Gastrocnemius medialis (tissue), 4 donors: Measurements from ENCODE around the gene LRRC3C. TPM values are rescaled to one million over a fixed set of nuclear protein-coding genes. Genes with fewer than 3 reads are reported as not detected.

Experiments
- ATAC-seq, 2 donors: fragments of 150-250 bp; one replicate each; pipeline ENCODE4 v1.9.1; 2016
- DNase-seq, 2 donors: peaks; one replicate each; pipeline ENCODE4 v3.0.0-alpha.2; 2019
- H3K27ac ChIP-seq, 4 donors: fragments of 200-600 bp; sonication (generic); 1 replicate in 1 of 4; 2 replicates in 3 of 4; pipeline ENCODE4 v1.5.1; 2016 to 2018; ENCODE audit warnings: mild to moderate bottlenecking in 2 of 4, moderate library complexity in 1 of 4
- H3K27me3 ChIP-seq, 3 donors: fragments of 200-600 bp; sonication (generic) in 2 of 3; 1 replicate in 1 of 3; 2 replicates in 2 of 3; pipeline versions ENCODE4 v1.5.1 to v1.6.0; 2016 to 2019; ENCODE audit warnings: mild to moderate bottlenecking in 1 of 3, moderate library complexity in 1 of 3
- H3K36me3 ChIP-seq, 2 donors: fragments of 200-600 bp; sonication (generic) in 1 of 2; one replicate each; pipeline ENCODE4 v1.5.1; 2017 to 2018
- H3K4me1 ChIP-seq, 2 donors: fragments of 200-600 bp; sonication (generic) in 1 of 2; one replicate each; pipeline ENCODE4 v1.5.1; 2016 to 2017; ENCODE audit warnings: mild to moderate bottlenecking in 2 of 2
- H3K4me3 ChIP-seq, 4 donors: fragments of 200-600 bp; sonication (generic) in 3 of 4; 1 replicate in 1 of 4; 2 replicates in 3 of 4; pipeline ENCODE4 v1.5.1; 2016 to 2019; ENCODE audit warnings: mild to moderate bottlenecking in 2 of 4
- H3K9me3 ChIP-seq, 3 donors: fragments of 200-600 bp; sonication (generic) in 2 of 3; 1 replicate in 1 of 3; 2 replicates in 2 of 3; pipeline ENCODE4 v1.5.1; 2016 to 2019
- POLR2A ChIP-seq, 2 donors: fragments of 450-650 bp; IDR thresholded peaks; one replicate each; pipeline ENCODE4 v1.6.1; 2017; ENCODE audit warnings: antibody characterized with exemption in 2 of 2, mild to moderate bottlenecking in 2 of 2, moderate library complexity in 2 of 2
- in situ Hi-C, 4 donors: fragments of 200-750 bp; cut with MboI; loops; one replicate each; pipeline versions ENCODE4 v1.15.0 to v1.8.0; 2017; ENCODE audit warnings: low sequenced_read_pairs in 4 of 4
- intact Hi-C: fragments of 100-400 bp; cut with DNase I; formaldehyde crosslinking; loops from one replicate; pipeline ENCODE4 v1.15.1; 2023; ENCODE audit warnings: low total_unique reads
- total RNA-seq, 4 donors: library from RNA; depleted of rRNA; stranded (reverse); fragments of >200 nt; gene quantifications; one replicate each; pipeline versions ENCODE4 v1.1.0 to v1.2.3, GENCODE V29; 2016
- TF ChIP-seq, protein P1 (sequence below), 5 experiments: fragments of 450-650 bp in 3 of 5; fragments of 200-600 bp in 2 of 5; sonication (generic) in 2 of 5; IDR thresholded peaks in 4 of 5; conservative IDR thresholded peaks in 1 of 5; 1 replicate in 4 of 5; 2 replicates in 1 of 5; pipeline ENCODE4 v1.5.1; 2016 to 2019; ENCODE audit warnings: antibody characterized with exemption in 5 of 5, mild to moderate bottlenecking in 3 of 5, moderate library complexity in 3 of 5

LRRC3C gene
- total RNA-seq, 4 donors from 2014 or later = not detected

DNA sequence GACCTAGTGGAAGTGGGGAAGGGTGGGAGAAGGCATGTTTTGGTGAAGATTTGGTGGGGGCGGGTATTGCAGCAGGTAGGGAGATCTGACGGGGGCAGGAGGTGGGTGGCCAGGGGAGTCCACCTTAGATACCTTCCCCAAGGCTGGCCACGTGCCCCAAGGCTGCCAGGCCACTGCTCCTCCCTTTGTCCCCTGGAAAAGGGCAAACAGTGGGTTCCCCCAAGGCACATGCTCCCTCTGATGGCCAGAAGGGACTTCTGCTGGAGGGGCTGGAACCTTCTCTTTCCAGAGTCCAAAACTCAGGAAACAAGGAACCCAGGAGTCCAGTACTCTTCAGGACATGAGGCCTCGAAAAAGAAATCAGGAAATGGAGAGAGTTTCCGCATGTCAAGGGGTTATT lies 46.9 kb downstream of the LRRC3C start:
- intact Hi-C loops (no loop called here), in situ Hi-C loops (no loop called here)
- Histone ChIP-seq H3K27me3 (peaks cover 0 to 7% (median 5%) of the 10 kb centered on the region in 3 donors), H3K36me3 (no peaks in the 10 kb centered on the region), H3K9me3 (no peaks in the 10 kb centered on the region), H3K4me1 (no peaks in the 10 kb centered on the region), H3K27ac (no peak overlapping the region), H3K4me3 (no peak overlapping the region)
- no peak for DNase-seq
- no peak for ATAC-seq
- TF ChIP-seq, protein P1, sequence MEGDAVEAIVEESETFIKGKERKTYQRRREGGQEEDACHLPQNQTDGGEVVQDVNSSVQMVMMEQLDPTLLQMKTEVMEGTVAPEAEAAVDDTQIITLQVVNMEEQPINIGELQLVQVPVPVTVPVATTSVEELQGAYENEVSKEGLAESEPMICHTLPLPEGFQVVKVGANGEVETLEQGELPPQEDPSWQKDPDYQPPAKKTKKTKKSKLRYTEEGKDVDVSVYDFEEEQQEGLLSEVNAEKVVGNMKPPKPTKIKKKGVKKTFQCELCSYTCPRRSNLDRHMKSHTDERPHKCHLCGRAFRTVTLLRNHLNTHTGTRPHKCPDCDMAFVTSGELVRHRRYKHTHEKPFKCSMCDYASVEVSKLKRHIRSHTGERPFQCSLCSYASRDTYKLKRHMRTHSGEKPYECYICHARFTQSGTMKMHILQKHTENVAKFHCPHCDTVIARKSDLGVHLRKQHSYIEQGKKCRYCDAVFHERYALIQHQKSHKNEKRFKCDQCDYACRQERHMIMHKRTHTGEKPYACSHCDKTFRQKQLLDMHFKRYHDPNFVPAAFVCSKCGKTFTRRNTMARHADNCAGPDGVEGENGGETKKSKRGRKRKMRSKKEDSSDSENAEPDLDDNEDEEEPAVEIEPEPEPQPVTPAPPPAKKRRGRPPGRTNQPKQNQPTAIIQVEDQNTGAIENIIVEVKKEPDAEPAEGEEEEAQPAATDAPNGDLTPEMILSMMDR (IDR thresholded peaks at IDR 0.05 in 4 of 5, conservative IDR thresholded peaks at IDR 0.05 in 1 of 5) = no peak
- TF ChIP-seq POLR2A (IDR thresholded peaks at IDR 0.05) = no peak

DNA sequence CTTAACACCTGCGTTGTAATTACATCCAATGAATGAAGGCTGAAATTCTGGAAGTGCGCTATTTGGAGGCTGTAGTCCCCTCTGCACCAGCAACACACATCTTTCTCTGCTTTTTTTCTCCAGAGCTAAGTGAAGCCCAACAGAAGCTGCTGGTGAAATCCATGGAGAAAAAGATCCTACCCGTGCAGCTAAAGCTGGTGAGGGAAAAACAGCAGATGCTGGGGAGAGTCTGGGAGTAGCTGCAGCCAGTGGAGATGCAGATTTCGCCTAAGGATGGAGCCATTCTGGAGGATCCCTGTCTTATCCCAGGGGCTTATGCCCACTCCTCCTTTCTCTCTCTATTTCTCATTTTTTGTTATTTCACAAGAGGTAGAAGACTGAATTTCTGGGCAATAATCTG lies 48.3 kb downstream of the LRRC3C start:
- H3K27me3 ChIP-seq = peaks cover 0 to 5% (median 5%) of the 10 kb centered on the region in 3 donors
- DNase-seq = no peak
- H3K4me1 ChIP-seq = peaks cover 0 to 4% of the 10 kb centered on the region in 2 donors
- TF ChIP-seq, protein P1 (IDR thresholded peaks at IDR 0.05 in 4 of 5, conservative IDR thresholded peaks at IDR 0.05 in 1 of 5) = no peak
- TF ChIP-seq POLR2A (IDR thresholded peaks at IDR 0.05) = no peak
- no peaks in the 10 kb centered on the region for H3K9me3 ChIP-seq
- no peak for ATAC-seq
- H3K4me3 ChIP-seq = no peak overlapping the region
- H3K27ac ChIP-seq = no peak overlapping the region
- H3K36me3 ChIP-seq = no peaks in the 10 kb centered on the region
- in situ Hi-C loops (no loop called here), intact Hi-C loops (no loop called here)

DNA sequence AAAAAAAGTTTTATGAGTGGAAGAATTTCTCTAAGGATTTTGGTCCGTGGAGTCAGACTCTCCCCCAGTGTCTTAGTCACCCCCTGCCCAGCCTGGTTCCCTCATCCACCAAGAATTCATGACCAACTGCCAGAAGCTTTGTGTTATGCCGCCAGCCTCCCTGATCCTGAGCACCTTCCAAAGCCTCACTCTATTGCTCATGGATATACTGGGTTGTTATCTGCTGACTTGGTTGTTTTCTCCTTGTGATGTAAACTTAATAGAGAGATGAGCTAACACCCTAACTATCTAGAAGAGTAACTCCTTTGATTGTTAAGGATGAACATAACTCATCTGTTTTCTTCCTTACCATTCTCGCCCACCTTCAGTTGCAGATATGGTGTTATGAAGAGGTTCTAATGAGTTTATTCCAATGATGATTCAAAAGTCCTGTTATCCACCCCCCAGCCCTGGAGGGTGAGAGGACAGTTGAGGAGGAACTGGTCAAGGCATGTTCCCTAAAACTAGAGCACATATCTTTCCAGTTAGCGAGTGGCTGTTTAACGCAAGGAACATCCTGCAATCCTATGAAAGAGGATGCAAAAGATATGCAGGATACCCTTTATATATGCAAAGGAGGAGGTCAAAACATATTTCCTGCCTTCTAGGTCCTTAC lies 51.6 kb downstream of the LRRC3C start:
- DNase-seq (no peak), ATAC-seq (no peak)
- in situ Hi-C loops = no loop called here
- Histone ChIP-seq H3K27me3 (peaks cover 0 to 5% (median 2%) of the 10 kb centered on the region in 3 donors), H3K36me3 (peaks cover 0 to 1% of the 10 kb centered on the region in 2 donors), H3K4me3 (no peak overlapping the region), H3K9me3 (no peaks in the 10 kb centered on the region), H3K27ac (no peak overlapping the region), H3K4me1 (peaks cover 18 to 22% of the 10 kb centered on the region in 2 donors)
- intact Hi-C loops = no loop called here
- TF ChIP-seq POLR2A (IDR thresholded peaks at IDR 0.05) = no peak
- TF ChIP-seq, protein P1 (IDR thresholded peaks at IDR 0.05 in 4 of 5, conservative IDR thresholded peaks at IDR 0.05 in 1 of 5) = no peak

DNA sequence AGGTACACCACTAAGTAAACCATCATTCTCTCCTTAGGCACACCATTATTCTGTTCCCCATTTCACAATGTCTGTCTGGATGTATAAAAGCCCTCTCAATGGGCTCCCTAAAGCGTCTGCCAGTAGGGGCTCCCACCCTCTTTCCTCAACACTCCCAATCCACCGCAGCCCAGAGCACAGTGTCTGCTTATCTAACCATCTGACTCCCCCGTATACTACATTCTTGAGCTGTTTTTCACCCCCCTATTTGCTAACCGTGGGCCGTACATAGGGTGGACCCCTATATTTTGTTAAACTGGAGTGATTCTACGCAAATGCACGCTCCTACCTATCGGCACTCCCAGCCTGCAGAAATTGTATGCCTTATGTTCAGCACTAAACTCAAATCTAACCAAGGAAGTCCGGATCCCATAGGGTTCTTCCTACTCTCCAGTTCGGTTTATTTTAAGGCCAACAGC lies 52.4 kb downstream of the LRRC3C start:
- TF ChIP-seq, protein P1 (IDR thresholded peaks at IDR 0.05 in 4 of 5, conservative IDR thresholded peaks at IDR 0.05 in 1 of 5) = no peak
- TF ChIP-seq POLR2A (IDR thresholded peaks at IDR 0.05) = no peak
- intact Hi-C loops (loop anchor here (1.0 to 5.0 kb wide), 4 partner anchors 21 to 108 kb away; partner anchors contain the start of genes LRRC3C and ORMDL3), in situ Hi-C loops (no loop called here)
- ATAC-seq (peak; percentile 17 to 21), DNase-seq (no peak)
- H3K27me3 ChIP-seq = peaks cover 0 to 5% (median 2%) of the 10 kb centered on the region in 3 donors
- peak overlapping the region; percentile 65 to 98 (median 94) for H3K4me3 ChIP-seq
- H3K36me3 ChIP-seq = peaks cover 0 to 9% of the 10 kb centered on the region in 2 donors
- no peaks in the 10 kb centered on the region for H3K9me3 ChIP-seq
- peaks cover 18 to 22% of the 10 kb centered on the region in 2 donors for H3K4me1 ChIP-seq
- H3K27ac ChIP-seq = peak overlapping the region; percentile 94 to 99 (median 96)
